Natural killer cell (primary cell): Measurements from ENCODE around the gene MYOF. TPM values are rescaled to one million over a fixed set of nuclear protein-coding genes. Genes with fewer than 3 reads are reported as not detected.

Experiments used
- ATAC-seq, 3 donors: fragments of 150-1000 bp in 2 of 3; fragments of 200-7000 bp in 1 of 3; cut with Tn5 transposase; 1 replicate in 1 of 3; 2 replicates in 2 of 3; pipeline ENCODE4 v1.10.0; 2021; ENCODE audit warnings: mild to moderate bottlenecking in 2 of 3, moderate library complexity in 2 of 3
- DNase-seq, 2 donors: peaks; one replicate each; pipeline versions ENCODE4 v3.0.0 to v3.0.0-alpha.2; 2013 to 2021; ENCODE audit warnings: mixed read lengths in 1 of 2
- H3K27ac ChIP-seq: one replicate; pipeline ENCODE4 v1.5.1; 2013; ENCODE audit warnings: mild to moderate bottlenecking, low read length
- H3K27me3 ChIP-seq: one replicate; pipeline ENCODE4 v1.6.1; 2013; ENCODE audit warnings: low read length; ENCODE audit not compliant: control insufficient read depth, insufficient read depth
- H3K36me3 ChIP-seq: one replicate; pipeline ENCODE4 v1.6.1; 2013; ENCODE audit warnings: low read length; ENCODE audit not compliant: control insufficient read depth, insufficient read depth
- H3K4me1 ChIP-seq: one replicate; pipeline ENCODE4 v1.6.1; 2013; ENCODE audit warnings: low read length; ENCODE audit not compliant: control insufficient read depth, insufficient read depth
- H3K4me3 ChIP-seq: one replicate; pipeline ENCODE4 v1.5.1; 2013; ENCODE audit warnings: low read length
- H3K9me3 ChIP-seq: one replicate; pipeline ENCODE4 v1.6.1; 2013; ENCODE audit warnings: low read length; ENCODE audit not compliant: control insufficient read depth, insufficient read depth
- H3K27ac Mint-ChIP-seq, 2 donors: one replicate each; pipeline ENCODE4 v1.8.0; 2022; ENCODE audit warnings: mild to moderate bottlenecking in 2 of 2, mixed read lengths in 2 of 2, moderate library complexity in 1 of 2
- H3K27me3 Mint-ChIP-seq, 2 donors: one replicate each; pipeline ENCODE4 v1.8.0; 2022; ENCODE audit warnings: low read depth in 2 of 2, mixed read lengths in 2 of 2
- H3K36me3 Mint-ChIP-seq: one replicate; pipeline ENCODE4 v1.8.0; 2022; ENCODE audit warnings: mixed read lengths
- H3K4me1 Mint-ChIP-seq, 2 donors: one replicate each; pipeline ENCODE4 v1.8.0; 2022; ENCODE audit warnings: mixed read lengths in 2 of 2
- H3K4me3 Mint-ChIP-seq: one replicate; pipeline ENCODE4 v1.8.0; 2022; ENCODE audit warnings: mild to moderate bottlenecking, moderate library complexity, mixed read lengths
- H3K9me3 Mint-ChIP-seq, 2 donors: one replicate each; pipeline ENCODE4 v1.8.0; 2022; ENCODE audit warnings: mixed read lengths in 2 of 2
- WGBS: methylation state at CpG from one replicate; pipeline ENCODE4 v1.1.7; 2013; ENCODE audit warnings: missing lambda C conversion rate; ENCODE audit not compliant: insufficient coverage; 5-methylcytosine and 5-hydroxymethylcytosine counted together
- intact Hi-C: fragments of 100-400 bp; cut with micrococcal nuclease; formaldehyde crosslinking; loops from one replicate; pipeline ENCODE4 v1.14.2; 2022
- total RNA-seq, 4 donors: library from RNA; stranded (reverse); fragments of 120-200 nt in 1 of 4; gene quantifications; one replicate each; pipeline versions ENCODE4 v1.2.3 to v1.2.4, GENCODE V29; 2013 to 2022
- TF ChIP-seq, protein P1 (sequence below): fragments of 200-600 bp; IDR thresholded peaks from one replicate; pipeline ENCODE4 v1.8.0; 2022; ENCODE audit warnings: antibody characterized with exemption

MYOF gene
- total RNA-seq, 3 donors from 2014 or later (not counting 1 experiment from before 2014, with no cell fraction given): 2.0 to 9.7 (median 2.9) TPM

DNA sequence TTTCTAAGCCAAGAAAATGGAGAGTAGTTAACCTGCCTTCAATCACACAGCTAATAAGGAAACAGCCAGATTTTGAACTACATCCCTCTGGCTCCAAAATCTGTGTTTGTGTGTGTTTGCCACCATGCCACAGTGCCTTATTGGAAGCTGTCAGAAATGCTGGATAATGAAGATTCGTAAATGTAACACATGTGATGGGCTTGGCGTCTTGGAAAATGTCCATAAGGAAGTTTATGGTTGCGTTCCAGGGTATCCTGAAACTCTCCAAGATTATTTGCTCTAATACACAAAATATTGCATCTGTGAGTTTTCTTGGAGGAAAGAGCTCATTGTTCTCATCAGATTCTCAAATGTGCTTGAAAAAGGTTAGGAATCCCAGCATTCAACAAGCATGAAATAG, 22.7 kb downstream of the MYOF start:
- Mint-ChIP-seq H3K4me1 (peaks cover 0 to 6% of the 10 kb centered on the region in 2 donors), H3K4me3 (no peak overlapping the region), H3K27ac (no peak overlapping the region), H3K9me3 (no peaks in the 10 kb centered on the region), H3K27me3 (peaks cover 8 to 21% of the 10 kb centered on the region in 2 donors), H3K36me3 (no peaks in the 10 kb centered on the region)
- no peaks in the 10 kb centered on the region for H3K9me3 ChIP-seq
- H3K4me1 ChIP-seq: peaks cover 8% of the 10 kb centered on the region
- DNase-seq: no peak
- 85% methylated on average over 3 of the region's 3 CpGs for WGBS
- ATAC-seq: no peak
- H3K27me3 ChIP-seq: no peaks in the 10 kb centered on the region
- H3K4me3 ChIP-seq: no peak overlapping the region
- intact Hi-C loops: no loop called here
- H3K36me3 ChIP-seq: no peaks in the 10 kb centered on the region
- H3K27ac ChIP-seq: no peak overlapping the region
- TF ChIP-seq, protein P1, sequence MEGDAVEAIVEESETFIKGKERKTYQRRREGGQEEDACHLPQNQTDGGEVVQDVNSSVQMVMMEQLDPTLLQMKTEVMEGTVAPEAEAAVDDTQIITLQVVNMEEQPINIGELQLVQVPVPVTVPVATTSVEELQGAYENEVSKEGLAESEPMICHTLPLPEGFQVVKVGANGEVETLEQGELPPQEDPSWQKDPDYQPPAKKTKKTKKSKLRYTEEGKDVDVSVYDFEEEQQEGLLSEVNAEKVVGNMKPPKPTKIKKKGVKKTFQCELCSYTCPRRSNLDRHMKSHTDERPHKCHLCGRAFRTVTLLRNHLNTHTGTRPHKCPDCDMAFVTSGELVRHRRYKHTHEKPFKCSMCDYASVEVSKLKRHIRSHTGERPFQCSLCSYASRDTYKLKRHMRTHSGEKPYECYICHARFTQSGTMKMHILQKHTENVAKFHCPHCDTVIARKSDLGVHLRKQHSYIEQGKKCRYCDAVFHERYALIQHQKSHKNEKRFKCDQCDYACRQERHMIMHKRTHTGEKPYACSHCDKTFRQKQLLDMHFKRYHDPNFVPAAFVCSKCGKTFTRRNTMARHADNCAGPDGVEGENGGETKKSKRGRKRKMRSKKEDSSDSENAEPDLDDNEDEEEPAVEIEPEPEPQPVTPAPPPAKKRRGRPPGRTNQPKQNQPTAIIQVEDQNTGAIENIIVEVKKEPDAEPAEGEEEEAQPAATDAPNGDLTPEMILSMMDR: no peak

DNA sequence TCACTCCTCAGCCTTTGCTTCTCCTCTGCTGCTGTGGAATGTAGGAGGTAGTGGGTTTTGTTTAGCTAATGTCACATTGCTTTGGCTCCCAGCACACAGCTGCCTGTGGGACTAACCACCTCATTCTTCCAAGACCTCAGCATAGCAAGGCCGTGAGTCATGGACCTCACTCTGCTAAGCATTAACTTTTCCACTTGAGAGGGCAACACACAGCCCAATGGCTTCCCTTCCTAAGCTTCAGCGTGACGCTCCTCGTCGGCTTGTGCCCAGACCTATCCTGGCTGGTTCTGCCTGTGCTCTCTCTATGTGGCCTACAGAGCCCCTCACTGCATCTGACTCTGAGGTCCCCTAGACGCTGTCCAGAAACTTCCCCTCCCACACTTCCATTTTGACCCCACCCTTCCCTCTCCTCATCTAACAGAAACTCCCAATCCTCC, 23.3 kb downstream of the MYOF start:
- 95% methylated on average over 6 of the region's 6 CpGs for WGBS
- Mint-ChIP-seq H3K4me3 (no peak overlapping the region), H3K27ac (no peak overlapping the region), H3K27me3 (peaks cover 8 to 21% of the 10 kb centered on the region in 2 donors), H3K36me3 (no peaks in the 10 kb centered on the region), H3K9me3 (no peaks in the 10 kb centered on the region), H3K4me1 (peaks cover 0 to 6% of the 10 kb centered on the region in 2 donors)
- ATAC-seq (no peak), DNase-seq (no peak)
- H3K27ac ChIP-seq: no peak overlapping the region
- intact Hi-C loops: no loop called here
- H3K9me3 ChIP-seq: no peaks in the 10 kb centered on the region
- no peak overlapping the region for H3K4me3 ChIP-seq
- TF ChIP-seq, protein P1: no peak
- no peaks in the 10 kb centered on the region for H3K36me3 ChIP-seq
- no peaks in the 10 kb centered on the region for H3K27me3 ChIP-seq
- peaks cover 8% of the 10 kb centered on the region for H3K4me1 ChIP-seq

DNA sequence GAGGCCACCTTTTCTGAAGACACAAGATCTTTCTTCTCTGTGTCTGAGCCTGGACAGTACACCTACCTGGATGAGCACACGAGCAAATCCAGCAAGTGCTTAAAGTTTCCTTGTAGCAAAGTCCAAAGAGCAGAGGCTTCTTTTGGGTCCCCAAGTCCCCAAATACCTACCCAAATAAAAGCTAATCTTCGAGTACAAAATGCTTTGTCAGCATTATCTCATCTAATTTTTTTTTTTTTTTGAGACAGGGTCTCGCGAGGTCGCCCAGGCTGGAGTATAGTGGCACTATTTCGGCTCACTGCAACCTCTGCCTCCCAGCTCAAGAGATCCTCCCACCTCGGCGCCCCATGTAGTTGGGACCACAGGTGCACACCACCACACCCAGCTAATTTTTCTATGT, 24.6 kb downstream of the MYOF start:
- H3K27ac Mint-ChIP-seq: no peak overlapping the region
- no peak overlapping the region for H3K4me3 ChIP-seq
- peaks cover 8 to 21% of the 10 kb centered on the region in 2 donors for H3K27me3 Mint-ChIP-seq
- 92% methylated on average over 8 of the region's 8 CpGs for WGBS
- H3K4me1 Mint-ChIP-seq: no peaks in the 10 kb centered on the region
- no peaks in the 10 kb centered on the region for H3K9me3 Mint-ChIP-seq
- H3K36me3 ChIP-seq: no peaks in the 10 kb centered on the region
- H3K9me3 ChIP-seq: no peaks in the 10 kb centered on the region
- DNase-seq: no peak
- H3K4me3 Mint-ChIP-seq: no peak overlapping the region
- no peaks in the 10 kb centered on the region for H3K36me3 Mint-ChIP-seq
- H3K27me3 ChIP-seq: no peaks in the 10 kb centered on the region
- no peak overlapping the region for H3K27ac ChIP-seq
- intact Hi-C loops: no loop called here
- peaks cover 4% of the 10 kb centered on the region for H3K4me1 ChIP-seq
- ATAC-seq: no peak
- TF ChIP-seq, protein P1: no peak

DNA sequence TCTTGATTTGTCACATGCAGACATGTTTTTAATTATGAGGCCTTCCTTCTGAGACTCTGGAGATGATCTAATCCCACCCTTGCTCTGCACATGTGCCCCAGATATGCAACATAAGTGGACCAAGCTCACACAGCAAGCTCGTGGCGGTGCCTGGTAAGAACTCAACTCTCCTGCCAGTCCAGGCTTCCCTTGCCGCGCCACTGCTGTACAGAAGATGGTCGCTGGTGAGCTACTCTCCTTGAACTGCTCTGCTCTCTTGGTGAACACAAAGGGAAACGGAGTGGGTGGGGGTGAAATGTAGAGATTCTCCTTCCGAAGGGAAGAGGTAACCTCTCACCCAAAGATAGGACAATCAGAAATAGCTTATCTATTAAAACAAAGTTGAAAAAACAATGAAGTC, 25.7 kb downstream of the MYOF start:
- Histone ChIP-seq H3K27me3 (no peaks in the 10 kb centered on the region), H3K4me3 (no peak overlapping the region), H3K27ac (no peak overlapping the region), H3K36me3 (no peaks in the 10 kb centered on the region), H3K4me1 (no peaks in the 10 kb centered on the region), H3K9me3 (no peaks in the 10 kb centered on the region)
- TF ChIP-seq, protein P1: no peak
- H3K9me3 Mint-ChIP-seq: no peaks in the 10 kb centered on the region
- no peak overlapping the region for H3K27ac Mint-ChIP-seq
- no peaks in the 10 kb centered on the region for H3K4me1 Mint-ChIP-seq
- no peak overlapping the region for H3K4me3 Mint-ChIP-seq
- peaks cover 8 to 21% of the 10 kb centered on the region in 2 donors for H3K27me3 Mint-ChIP-seq
- H3K36me3 Mint-ChIP-seq: no peaks in the 10 kb centered on the region
- no peak for ATAC-seq
- intact Hi-C loops: no loop called here
- 98% methylated on average over 5 of the region's 7 CpGs for WGBS
- no peak for DNase-seq
